ENCODE data around the gene NSMCE3.

Gene NSMCE3

DNA sequence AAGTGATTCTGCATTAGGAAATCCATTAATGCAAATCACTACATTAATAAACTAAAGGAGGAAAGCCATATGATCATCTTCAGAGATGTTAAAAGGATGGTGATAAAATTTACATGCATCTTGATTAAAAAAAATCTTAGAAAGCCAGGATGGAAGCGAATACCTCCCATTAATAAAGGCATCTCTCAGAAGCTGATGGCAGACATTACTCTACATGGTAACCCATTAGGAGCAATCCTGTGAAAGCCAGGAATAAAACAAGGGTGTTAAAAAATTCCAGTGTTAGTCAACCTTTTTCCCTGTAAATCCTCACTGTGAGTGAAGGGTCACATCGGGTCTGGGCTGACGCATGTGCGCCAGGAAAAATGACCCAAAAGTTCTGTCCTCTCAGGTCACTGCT, 25.5 kb downstream of the NSMCE3 start:
- H3K4me2 ChIP-seq (ENCODE audit: low read length) = no peak overlapping the region
- H3K79me2 ChIP-seq (ENCODE audit: insufficient read depth, low read length) = no peaks in the 10 kb centered on the region
- H3K4me3 ChIP-seq (ENCODE audit: low read depth, low read length, poor library complexity, severe bottlenecking) = no peak overlapping the region
- no peaks in the 10 kb centered on the region for H3K9me2 ChIP-seq (ENCODE audit: low read depth, low read length)
- H2AFZ ChIP-seq (ENCODE audit: low read length) = no peak overlapping the region
- H3K36me3 ChIP-seq (ENCODE audit: insufficient read depth, low read length) = no peaks in the 10 kb centered on the region
- no peaks in the 10 kb centered on the region for H3K27me3 ChIP-seq (ENCODE audit: insufficient read depth, low read length)
- H3K9ac ChIP-seq (ENCODE audit: low read length) = no peak overlapping the region
- TF ChIP-seq EZH2 (IDR thresholded peaks at IDR 0.05; ENCODE audit: borderline replicate concordance, low read length) = no peak
- TF ChIP-seq, protein P1, sequence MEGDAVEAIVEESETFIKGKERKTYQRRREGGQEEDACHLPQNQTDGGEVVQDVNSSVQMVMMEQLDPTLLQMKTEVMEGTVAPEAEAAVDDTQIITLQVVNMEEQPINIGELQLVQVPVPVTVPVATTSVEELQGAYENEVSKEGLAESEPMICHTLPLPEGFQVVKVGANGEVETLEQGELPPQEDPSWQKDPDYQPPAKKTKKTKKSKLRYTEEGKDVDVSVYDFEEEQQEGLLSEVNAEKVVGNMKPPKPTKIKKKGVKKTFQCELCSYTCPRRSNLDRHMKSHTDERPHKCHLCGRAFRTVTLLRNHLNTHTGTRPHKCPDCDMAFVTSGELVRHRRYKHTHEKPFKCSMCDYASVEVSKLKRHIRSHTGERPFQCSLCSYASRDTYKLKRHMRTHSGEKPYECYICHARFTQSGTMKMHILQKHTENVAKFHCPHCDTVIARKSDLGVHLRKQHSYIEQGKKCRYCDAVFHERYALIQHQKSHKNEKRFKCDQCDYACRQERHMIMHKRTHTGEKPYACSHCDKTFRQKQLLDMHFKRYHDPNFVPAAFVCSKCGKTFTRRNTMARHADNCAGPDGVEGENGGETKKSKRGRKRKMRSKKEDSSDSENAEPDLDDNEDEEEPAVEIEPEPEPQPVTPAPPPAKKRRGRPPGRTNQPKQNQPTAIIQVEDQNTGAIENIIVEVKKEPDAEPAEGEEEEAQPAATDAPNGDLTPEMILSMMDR (IDR thresholded peaks at IDR 0.05; ENCODE audit: low read length) = no peak
- H3K9me3 ChIP-seq (ENCODE audit: low read length) = no peaks in the 10 kb centered on the region
- no peaks in the 10 kb centered on the region for H4K20me1 ChIP-seq (ENCODE audit: insufficient read depth, low read length)
- H3F3A ChIP-seq (ENCODE audit: insufficient read depth, low read length) = no peaks in the 10 kb centered on the region
- H3K27ac ChIP-seq (ENCODE audit: low read depth, low read length, poor library complexity, severe bottlenecking) = no peak overlapping the region
- H3K4me1 ChIP-seq (ENCODE audit: insufficient read depth, low read length, severe bottlenecking) = no peaks in the 10 kb centered on the region

DNA sequence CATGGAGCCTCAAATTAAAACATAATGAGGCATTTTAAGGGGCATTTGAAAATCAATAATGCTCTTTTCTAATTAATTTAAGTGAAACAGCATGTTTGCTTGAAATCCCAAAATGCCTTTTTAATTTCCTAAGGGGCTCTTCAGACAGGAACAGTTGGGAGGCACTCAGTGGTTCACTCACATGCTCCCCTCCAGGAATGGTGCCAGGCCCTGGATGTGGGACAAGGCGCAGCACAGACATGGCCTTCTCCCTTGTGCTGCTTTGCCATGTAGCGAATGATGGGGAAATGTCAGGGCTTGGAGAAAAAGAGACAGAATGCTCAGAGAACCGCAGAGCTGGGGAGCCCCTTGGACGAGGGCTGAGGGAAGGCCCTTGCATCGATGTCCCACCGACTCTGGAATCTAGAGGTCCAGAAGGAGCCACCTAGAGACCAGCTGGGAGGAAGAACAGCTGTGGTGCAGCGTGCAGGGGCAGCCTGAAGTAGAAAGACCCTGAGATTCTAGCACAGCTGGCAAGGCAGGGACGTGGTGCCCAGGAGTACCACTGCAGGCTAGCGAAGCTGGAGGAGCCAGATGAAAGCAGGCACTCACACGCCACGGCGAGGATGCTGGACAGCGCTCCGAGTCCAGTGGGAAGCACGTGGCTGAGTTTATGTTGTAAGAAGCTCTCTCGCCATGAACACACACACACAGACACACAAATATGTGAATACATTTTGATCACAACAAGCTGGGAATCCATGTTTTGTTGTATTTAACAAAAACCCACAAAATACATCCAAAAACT, 27.0 kb downstream of the NSMCE3 start:
- no peak overlapping the region for H2AFZ ChIP-seq (ENCODE audit: low read length)
- H3K4me1 ChIP-seq (ENCODE audit: insufficient read depth, low read length, severe bottlenecking) = no peaks in the 10 kb centered on the region
- H3K4me2 ChIP-seq (ENCODE audit: low read length) = no peak overlapping the region
- no peaks in the 10 kb centered on the region for H3K27me3 ChIP-seq (ENCODE audit: insufficient read depth, low read length)
- H3K4me3 ChIP-seq (ENCODE audit: low read depth, low read length, poor library complexity, severe bottlenecking) = no peak overlapping the region
- H3K36me3 ChIP-seq (ENCODE audit: insufficient read depth, low read length) = no peaks in the 10 kb centered on the region
- H3K9ac ChIP-seq (ENCODE audit: low read length) = no peak overlapping the region
- no peaks in the 10 kb centered on the region for H3K9me3 ChIP-seq (ENCODE audit: low read length)
- H3F3A ChIP-seq (ENCODE audit: insufficient read depth, low read length) = no peaks in the 10 kb centered on the region
- no peaks in the 10 kb centered on the region for H4K20me1 ChIP-seq (ENCODE audit: insufficient read depth, low read length)
- no peaks in the 10 kb centered on the region for H3K9me2 ChIP-seq (ENCODE audit: low read depth, low read length)
- TF ChIP-seq EZH2 (IDR thresholded peaks at IDR 0.05; ENCODE audit: borderline replicate concordance, low read length) = no peak
- TF ChIP-seq, protein P1 (IDR thresholded peaks at IDR 0.05; ENCODE audit: low read length) = no peak
- H3K79me2 ChIP-seq (ENCODE audit: insufficient read depth, low read length) = no peaks in the 10 kb centered on the region
- H3K27ac ChIP-seq (ENCODE audit: low read depth, low read length, poor library complexity, severe bottlenecking) = no peak overlapping the region

DNA sequence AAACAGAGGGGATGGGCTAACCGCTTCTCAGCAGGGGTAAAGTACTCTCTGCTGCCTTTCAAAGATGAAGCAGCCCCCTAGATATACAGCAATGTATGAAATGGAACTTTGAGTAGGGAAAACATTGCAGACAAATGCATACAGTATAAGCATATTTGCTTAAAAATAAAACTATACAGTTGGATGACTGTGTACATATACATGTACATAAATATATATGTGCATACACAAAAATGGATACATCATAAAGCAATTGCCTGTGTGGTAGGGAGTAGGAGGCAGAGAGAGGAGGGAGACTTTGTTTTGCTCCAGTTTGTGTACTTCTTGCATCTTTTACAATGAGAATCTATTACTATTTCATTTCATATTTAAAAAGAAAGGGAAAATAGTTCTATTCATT, 28.4 kb downstream of the NSMCE3 start:
- Histone ChIP-seq H3K9ac (ENCODE audit: low read length) (no peak overlapping the region), H4K20me1 (ENCODE audit: insufficient read depth, low read length) (no peaks in the 10 kb centered on the region), H3K9me3 (ENCODE audit: low read length) (no peaks in the 10 kb centered on the region), H3K79me2 (ENCODE audit: insufficient read depth, low read length) (no peaks in the 10 kb centered on the region), H3K27me3 (ENCODE audit: insufficient read depth, low read length) (no peaks in the 10 kb centered on the region), H3K9me2 (ENCODE audit: low read depth, low read length) (no peaks in the 10 kb centered on the region), H3K4me3 (ENCODE audit: low read depth, low read length, poor library complexity, severe bottlenecking) (no peak overlapping the region), H3K4me1 (ENCODE audit: insufficient read depth, low read length, severe bottlenecking) (no peaks in the 10 kb centered on the region), H3K4me2 (ENCODE audit: low read length) (no peak overlapping the region), H3K27ac (ENCODE audit: low read depth, low read length, poor library complexity, severe bottlenecking) (no peak overlapping the region), H2AFZ (ENCODE audit: low read length) (no peak overlapping the region), H3F3A (ENCODE audit: insufficient read depth, low read length) (no peaks in the 10 kb centered on the region), H3K36me3 (ENCODE audit: insufficient read depth, low read length) (no peaks in the 10 kb centered on the region)
- no peak for TF ChIP-seq EZH2 (IDR thresholded peaks at IDR 0.05; ENCODE audit: borderline replicate concordance, low read length)
- TF ChIP-seq, protein P1 (IDR thresholded peaks at IDR 0.05; ENCODE audit: low read length) = no peak

Measured in OCI-LY1 (cell line).